OCI-LY1 (cell line): ENCODE data around the gene FLRT1.

ENCODE experiments used
- H2AFZ ChIP-seq: fragments of 200-600 bp; sonication (generic), shearing (Covaris generic); 2 replicates; pipeline ENCODE4 v1.6.0; 2014; ENCODE audit warnings: antibody characterized with exemption, mild to moderate bottlenecking, low read length
- H3F3A ChIP-seq: fragments of 200-600 bp; sonication (generic), shearing (Covaris generic); 2 replicates; pipeline ENCODE4 v1.6.0; 2014; ENCODE audit warnings: mild to moderate bottlenecking, antibody characterized with exemption, low read length, moderate library complexity; ENCODE audit not compliant: insufficient read depth
- H3K27ac ChIP-seq: fragments of 200-600 bp; sonication (generic); 2 replicates; pipeline ENCODE4 v1.5.1; 2014; ENCODE audit warnings: low read length, mixed run types, mild to moderate bottlenecking, low read depth; ENCODE audit not compliant: poor library complexity, severe bottlenecking
- H3K27me3 ChIP-seq: fragments of 200-600 bp; sonication (generic); 2 replicates; pipeline ENCODE4 v1.6.0; 2014; ENCODE audit warnings: antibody characterized with exemption, mild to moderate bottlenecking, low read length, moderate library complexity; ENCODE audit not compliant: insufficient read depth
- H3K36me3 ChIP-seq: fragments of 200-600 bp; sonication (generic); 2 replicates; pipeline ENCODE4 v1.6.1; 2014; ENCODE audit warnings: mild to moderate bottlenecking, antibody characterized with exemption, low read length, moderate library complexity, mixed read lengths; ENCODE audit not compliant: insufficient read depth
- H3K4me1 ChIP-seq: fragments of 200-600 bp; sonication (generic); 2 replicates; pipeline ENCODE4 v1.5.1; 2014; ENCODE audit warnings: mild to moderate bottlenecking, low read length, moderate library complexity; ENCODE audit not compliant: insufficient read depth, severe bottlenecking
- H3K4me2 ChIP-seq: fragments of 200-600 bp; sonication (generic), shearing (Covaris generic); 2 replicates; pipeline ENCODE4 v1.6.1; 2014; ENCODE audit warnings: low read length
- H3K4me3 ChIP-seq: fragments of 200-600 bp; sonication (generic); 2 replicates; pipeline ENCODE4 v1.5.1; 2014; ENCODE audit warnings: low read length, low read depth, mild to moderate bottlenecking, mixed read lengths; ENCODE audit not compliant: poor library complexity, severe bottlenecking
- H3K79me2 ChIP-seq: fragments of 200-600 bp; shearing (Covaris generic); 2 replicates; pipeline ENCODE4 v1.6.1; 2016; ENCODE audit warnings: mixed run types, low read length, mixed read lengths; ENCODE audit not compliant: insufficient read depth
- H3K9ac ChIP-seq: fragments of 200-600 bp; sonication (generic), shearing (Covaris generic); 2 replicates; pipeline ENCODE4 v1.6.1; 2014; ENCODE audit warnings: mild to moderate bottlenecking, low read length, mixed read lengths
- H3K9me2 ChIP-seq: fragments of 200-600 bp; sonication (generic), shearing (Covaris generic); 2 replicates; pipeline ENCODE4 v1.6.1; 2014; ENCODE audit warnings: low read depth, mild to moderate bottlenecking, low read length, mixed read lengths
- H3K9me3 ChIP-seq: fragments of 200-600 bp; shearing (Covaris generic); 2 replicates; pipeline ENCODE4 v1.6.1; 2014; ENCODE audit warnings: low read length, mixed read lengths
- H4K20me1 ChIP-seq: fragments of 200-600 bp; sonication (generic), shearing (Covaris generic); 2 replicates; pipeline ENCODE4 v1.6.0; 2016; ENCODE audit warnings: mild to moderate bottlenecking, low read length; ENCODE audit not compliant: insufficient read depth
- CTCF ChIP-seq: fragments of 200-600 bp; sonication (generic), shearing (Covaris generic); IDR thresholded peaks from 2 replicates; pipeline ENCODE4 v1.5.1; 2017; ENCODE audit warnings: mild to moderate bottlenecking, antibody characterized with exemption, low read length, moderate library complexity, mixed read lengths
- EZH2 ChIP-seq: fragments of 200-600 bp; sonication (generic), shearing (Covaris generic); IDR thresholded peaks from 2 replicates; pipeline ENCODE4 v1.8.0; 2017; ENCODE audit warnings: borderline replicate concordance, mixed run types, mild to moderate bottlenecking, antibody characterized with exemption, low read length, moderate library complexity, mixed read lengths

The FLRT1 gene

DNA sequence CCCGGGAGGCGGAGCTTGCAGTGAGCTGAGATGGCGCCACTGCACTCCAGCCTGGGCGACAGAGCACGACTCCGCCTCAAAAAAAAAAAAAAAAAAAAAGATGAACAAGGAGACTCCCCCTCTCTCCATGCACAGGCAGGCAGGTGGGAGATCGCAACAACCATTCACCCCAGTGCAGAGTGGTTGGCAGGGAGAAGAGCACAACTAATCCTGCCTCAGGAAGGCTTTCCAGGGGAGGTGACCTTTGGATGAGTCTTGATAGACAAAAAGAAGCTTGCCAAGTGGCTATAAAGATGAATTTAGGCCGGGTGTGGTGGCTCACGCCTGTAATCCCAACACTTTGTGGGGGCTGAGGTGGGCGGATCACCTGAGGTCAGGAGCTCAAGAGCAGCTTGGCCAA is 30.0 kb downstream of the FLRT1 start:
- Histone ChIP-seq H3K9ac (no peak overlapping the region), H3K9me2 (no peaks in the 10 kb centered on the region), H3K4me3 (no peak overlapping the region), H3F3A (no peaks in the 10 kb centered on the region), H2AFZ (no peak overlapping the region), H3K9me3 (no peaks in the 10 kb centered on the region), H3K27me3 (0 out of 2 replicates have a peak, but pooled peaks cover 11% of the 10 kb centered on the region), H3K4me2 (no peak overlapping the region), H3K27ac (no peak overlapping the region), H3K79me2 (no peaks in the 10 kb centered on the region), H3K36me3 (no peaks in the 10 kb centered on the region), H4K20me1 (no peaks in the 10 kb centered on the region), H3K4me1 (peaks cover 8% of the 10 kb centered on the region)
- TF ChIP-seq EZH2 (no peak), CTCF (no peak)

GRCh38 chr11:64067230-64067993 is 31.7 kb downstream of the FLRT1 start:
- Histone ChIP-seq H3K9me3 (no peaks in the 10 kb centered on the region), H3K9ac (no peak overlapping the region), H4K20me1 (no peaks in the 10 kb centered on the region), H2AFZ (no peak overlapping the region), H3K79me2 (no peaks in the 10 kb centered on the region), H3K27ac (no peak overlapping the region), H3K4me2 (no peak overlapping the region), H3K4me3 (no peak overlapping the region), H3K36me3 (no peaks in the 10 kb centered on the region), H3K4me1 (no peaks in the 10 kb centered on the region), H3K9me2 (no peaks in the 10 kb centered on the region), H3K27me3 (0 out of 2 replicates have a peak, but pooled peaks cover 8% of the 10 kb centered on the region), H3F3A (no peaks in the 10 kb centered on the region)
- TF ChIP-seq CTCF = no peak

GRCh38 chr11:64068705-64069400 is 33.1 kb downstream of the FLRT1 start:
- H2AFZ ChIP-seq = no peak overlapping the region
- no peaks in the 10 kb centered on the region for H4K20me1 ChIP-seq
- no peak for TF ChIP-seq CTCF
- no peak for TF ChIP-seq EZH2
- H3K79me2 ChIP-seq = no peaks in the 10 kb centered on the region
- H3K4me1 ChIP-seq = no peaks in the 10 kb centered on the region
- no peak overlapping the region for H3K27ac ChIP-seq
- no peaks in the 10 kb centered on the region for H3K9me2 ChIP-seq
- H3K9me3 ChIP-seq = no peaks in the 10 kb centered on the region
- H3K9ac ChIP-seq = no peak overlapping the region
- no peak overlapping the region for H3K4me2 ChIP-seq
- no peak overlapping the region for H3K4me3 ChIP-seq
- H3F3A ChIP-seq = no peaks in the 10 kb centered on the region
- H3K36me3 ChIP-seq = no peaks in the 10 kb centered on the region
- H3K27me3 ChIP-seq = 0 out of 2 replicates have a peak, but pooled peaks cover 5% of the 10 kb centered on the region
